Sciatic nerve (tissue), 2 donors: ENCODE data around the gene HOXA9. TPM values are rescaled to one million over a fixed set of nuclear protein-coding genes. Genes with fewer than 3 reads are reported as not detected.

Experiments used
- ATAC-seq: fragments of 200-7000 bp; cut with Tn5 transposase; one replicate; pipeline ENCODE4 v1.9.1; 2020; ENCODE audit warnings: mild to moderate bottlenecking, moderate library complexity
- DNase-seq: peaks from one replicate; pipeline ENCODE4 v3.0.0-alpha.2; 2020; ENCODE audit warnings: low spot score
- intact Hi-C: fragments of 100-400 bp; cut with DNase I; formaldehyde crosslinking; loops from one replicate; pipeline ENCODE4 v1.14.2; 2022
- total RNA-seq: library from RNA; stranded (reverse); fragmentation: NEBNext Ultra II Directional; extraction: Animal tissue kit (Norgen Biotek cat#: 25700); gene quantifications from one replicate; pipeline ENCODE4 v1.2.1, GENCODE V29; 2021
- donor health status: DM: no; HTN: no; CAD: no.
- donor health status: DM: no; HTN: no; CAD: no.

HOXA9 gene
- 7.1 TPM for total RNA-seq

DNA sequence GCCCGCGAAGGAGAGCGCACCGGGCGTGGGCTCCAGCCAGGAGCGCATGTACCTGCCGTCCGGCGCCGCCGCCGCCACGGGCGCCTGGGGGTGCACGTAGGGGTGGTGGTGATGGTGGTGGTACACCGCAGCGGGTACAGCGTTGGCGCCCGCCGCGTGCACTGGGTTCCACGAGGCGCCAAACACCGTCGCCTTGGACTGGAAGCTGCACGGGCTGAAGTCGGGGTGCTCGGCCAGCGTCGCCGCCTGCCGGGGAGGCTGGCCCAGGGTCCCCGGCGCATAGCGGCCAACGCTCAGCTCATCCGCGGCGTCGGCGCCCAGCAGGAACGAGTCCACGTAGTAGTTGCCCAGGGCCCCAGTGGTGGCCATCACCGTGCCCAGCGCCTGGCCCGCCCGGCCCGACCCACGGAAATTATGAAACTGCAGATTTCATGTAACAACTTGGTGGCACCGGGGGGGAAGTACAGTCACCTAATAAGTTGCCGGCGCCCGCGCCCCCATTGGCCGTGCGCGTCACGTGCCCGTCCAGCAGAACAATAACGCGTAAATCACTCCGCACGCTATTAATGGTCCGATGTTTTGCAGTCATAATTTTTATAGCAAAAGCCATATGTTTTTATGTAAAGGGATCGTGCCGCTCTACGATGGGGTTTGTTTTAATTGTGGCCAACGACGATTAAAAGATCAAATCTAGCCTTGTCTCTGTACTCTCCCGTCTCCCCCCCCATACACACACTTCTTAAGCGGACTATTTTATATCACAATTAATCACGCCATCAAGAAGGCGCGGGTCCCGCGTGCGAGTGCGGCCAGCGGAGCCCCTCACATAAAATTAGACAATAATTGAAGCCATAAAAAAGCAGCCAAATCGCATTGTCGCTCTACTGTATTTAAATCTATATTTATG is at the start of gene HOXA9:
Gene HOXA9, minus strand, starts transcription at position 449 of the 907 bp plus-strand sequence. Its CDS starts 80 bp downstream, at position 369.
- intact Hi-C loops, result no loop called here
- DNase-seq, result peak; percentile 89
- peak; percentile 68 for ATAC-seq

- no peak for DNase-seq
- ATAC-seq, result no peak
- intact Hi-C loops, result loop anchor here (10.0 kb wide), 1 partner anchor 360 kb away; no protein-coding TSS in a partner anchor
These were observed 49.1 kb upstream of the HOXA9 start for GRCh38 chr7:27214239-27214950.

- intact Hi-C loops, result loop anchor here (10.0 kb wide), 1 partner anchor 361 kb away; no protein-coding TSS in a partner anchor
- ATAC-seq (no peak), DNase-seq (no peak)
These were observed 48.3 kb upstream of the HOXA9 start for GRCh38 chr7:27213433-27214238.

DNA sequence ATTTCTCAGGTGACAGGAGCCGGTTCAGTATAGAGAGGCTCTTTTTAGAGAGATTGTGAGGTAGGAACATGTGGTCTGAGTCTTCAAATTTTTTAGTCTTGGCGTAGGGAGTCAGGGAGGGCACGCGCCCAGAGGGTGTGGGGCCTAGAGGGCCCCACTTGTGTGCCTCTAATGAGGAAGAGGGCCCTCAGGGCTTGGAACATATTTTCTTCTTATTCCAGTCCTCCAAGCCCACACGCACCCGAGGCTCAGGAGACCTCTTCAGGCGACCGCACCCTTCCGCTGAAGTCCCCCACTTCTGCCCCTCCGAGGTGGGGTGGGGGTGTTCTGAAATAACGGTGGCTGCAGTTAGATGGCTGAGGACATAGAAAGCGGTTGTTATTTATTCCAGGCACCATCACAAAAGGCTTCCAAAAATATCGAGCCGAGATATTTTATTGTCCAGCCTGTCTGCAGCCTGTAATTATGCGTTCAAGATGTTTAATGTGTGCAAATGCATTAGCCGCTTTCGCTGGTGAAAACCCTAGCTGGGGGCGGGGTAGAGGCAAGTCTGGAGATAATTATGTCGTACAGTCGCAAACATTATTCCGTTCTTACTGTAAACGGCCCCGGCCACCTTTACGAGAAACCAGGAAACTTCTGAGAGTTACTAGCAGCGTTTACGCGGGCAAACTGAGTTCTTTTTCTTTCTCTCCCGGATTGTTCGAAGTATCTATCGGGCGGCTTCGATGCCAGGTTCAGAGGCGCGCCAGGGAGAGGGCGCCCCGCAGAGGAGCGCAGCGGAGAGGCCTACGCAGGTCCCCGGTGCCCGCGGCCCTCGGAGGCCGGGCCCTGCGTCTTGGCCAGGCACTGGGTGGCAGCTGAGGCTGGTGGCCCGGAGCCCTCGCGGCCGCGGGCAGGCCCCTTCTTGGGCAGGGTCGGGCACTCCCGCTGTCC is 47.4 kb upstream of the HOXA9 start:
- ATAC-seq, result no peak
- DNase-seq, result no peak
- intact Hi-C loops, result loop anchor here (10.0 kb wide), 1 partner anchor 362 kb away; no protein-coding TSS in a partner anchor

DNA sequence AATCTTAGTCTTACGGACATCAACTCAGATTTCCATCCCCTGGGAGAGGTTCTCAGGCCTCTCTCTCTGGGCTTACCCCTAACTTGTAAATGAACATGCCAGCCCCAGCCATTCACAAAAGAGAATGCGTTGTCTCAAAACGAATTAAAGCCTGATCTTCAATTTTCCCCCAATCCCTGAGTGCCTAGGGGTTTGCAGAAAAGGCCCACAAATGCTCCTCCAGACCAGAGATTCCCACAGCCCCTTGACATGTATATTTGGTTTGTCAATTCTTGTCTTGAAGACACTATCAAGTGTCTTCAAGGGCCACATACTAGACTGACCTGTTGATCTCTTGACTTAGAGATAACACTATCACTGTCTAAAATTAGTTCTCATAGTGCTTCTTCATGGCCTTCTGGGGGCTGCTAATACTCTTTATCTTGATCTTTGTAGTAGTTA is 46.4 kb upstream of the HOXA9 start:
- DNase-seq (no peak), ATAC-seq (no peak)
- intact Hi-C loops, result loop anchor here (10.0 kb wide), 1 partner anchor 363 kb away; no protein-coding TSS in a partner anchor

DNA sequence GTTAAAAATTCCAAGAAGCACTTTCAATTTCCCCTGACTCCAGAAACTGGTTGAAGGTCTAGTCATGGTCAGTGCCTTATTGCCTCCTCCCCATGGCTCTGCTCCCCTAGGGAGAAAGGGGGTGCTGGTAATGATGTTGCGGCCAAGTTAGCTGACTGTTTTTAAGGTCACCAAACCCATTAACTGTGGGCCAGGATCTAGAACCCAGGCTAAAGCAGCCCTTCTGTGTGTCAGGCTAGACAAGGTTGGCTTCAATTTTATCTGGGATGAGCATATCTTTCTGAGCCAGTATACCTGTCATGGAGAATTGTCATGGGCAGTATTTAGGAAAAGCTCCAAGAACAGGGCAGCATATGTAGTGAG is 45.7 kb upstream of the HOXA9 start:
- DNase-seq (no peak), ATAC-seq (no peak)
- intact Hi-C loops, result loop anchor here (10.0 kb wide), 1 partner anchor 364 kb away; no protein-coding TSS in a partner anchor

GRCh38 chr7:27210441-27211083 is 45.2 kb upstream of the HOXA9 start:
- intact Hi-C loops, result loop anchor here (10.0 kb wide), 1 partner anchor 364 kb away; no protein-coding TSS in a partner anchor

GRCh38 chr7:27209933-27210440 is 44.6 kb upstream of the HOXA9 start:
- no peak for DNase-seq
- no peak for ATAC-seq
- intact Hi-C loops, result loop anchor here (10.0 kb wide), 1 partner anchor 365 kb away; no protein-coding TSS in a partner anchor

More at GRCh38 chr7:27210441-27211083, 45.2 kb upstream of the HOXA9 start:
- ATAC-seq, result peak; percentile 81
- DNase-seq, result peak; percentile 83

GRCh38 chr7:27208998-27209397 is 43.7 kb upstream of the HOXA9 start:
- no peak for DNase-seq
- no peak for ATAC-seq
- intact Hi-C loops, result no loop called here

DNA sequence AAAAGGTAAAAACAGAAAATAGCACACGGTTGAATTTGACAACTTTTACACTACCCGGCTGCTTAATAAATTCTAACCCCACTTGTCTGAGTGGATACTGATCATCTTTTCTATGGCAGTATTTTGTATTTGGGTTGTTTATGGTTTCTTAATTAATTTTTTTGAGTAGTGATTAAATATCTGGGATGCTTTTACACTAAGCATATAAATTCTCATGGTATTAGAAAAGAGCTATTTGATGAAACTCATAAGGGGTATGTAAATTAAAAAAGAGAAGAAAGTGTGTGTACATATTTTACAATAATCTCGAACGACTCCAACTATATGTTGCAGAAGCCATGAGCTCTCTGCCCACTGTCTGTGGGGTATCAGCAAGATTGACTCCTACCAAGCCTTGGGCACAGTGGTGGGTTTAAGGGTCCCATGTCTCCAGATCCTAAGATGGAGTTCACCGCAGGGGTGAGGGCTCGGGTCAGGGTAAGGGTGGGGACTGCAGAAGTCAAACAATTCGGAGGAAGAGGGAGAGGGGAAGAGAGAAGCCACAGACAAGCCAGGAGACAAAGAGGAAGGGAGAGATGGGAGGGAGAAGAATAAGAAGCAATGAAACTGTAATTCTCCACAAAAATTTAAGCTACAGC is 42.1 kb upstream of the HOXA9 start:
- ATAC-seq (no peak), DNase-seq (no peak)
- intact Hi-C loops, result no loop called here

GRCh38 chr7:27205325-27206280 is 40.3 kb upstream of the HOXA9 start:
- ATAC-seq (no peak), DNase-seq (no peak)
- intact Hi-C loops, result no loop called here

DNA sequence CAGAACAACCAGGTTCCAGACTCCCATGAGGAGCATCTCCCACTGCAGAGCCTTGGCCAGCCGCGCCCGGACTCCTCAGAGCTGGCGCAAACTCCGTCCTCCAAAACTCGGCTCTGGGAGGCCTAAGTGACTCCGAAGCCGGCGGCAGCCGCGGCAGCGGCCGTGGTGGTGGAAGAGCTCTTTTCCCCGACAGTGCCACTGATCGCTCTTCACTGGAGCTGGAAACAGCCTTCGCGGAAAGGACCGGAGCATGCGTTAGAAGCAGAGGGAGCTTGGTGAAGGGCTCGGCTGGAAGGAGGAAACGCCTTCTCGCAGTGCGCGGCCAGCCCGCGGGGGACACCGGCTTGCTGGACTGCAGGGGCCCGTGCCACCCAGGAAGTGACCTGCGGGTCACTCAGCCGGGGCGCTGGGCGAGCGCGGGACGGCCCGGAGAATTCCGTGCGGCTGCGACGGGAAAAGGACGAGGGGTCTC is 39.5 kb upstream of the HOXA9 start:
- intact Hi-C loops, result no loop called here
- ATAC-seq (peak; percentile 10), DNase-seq (no peak)

DNA sequence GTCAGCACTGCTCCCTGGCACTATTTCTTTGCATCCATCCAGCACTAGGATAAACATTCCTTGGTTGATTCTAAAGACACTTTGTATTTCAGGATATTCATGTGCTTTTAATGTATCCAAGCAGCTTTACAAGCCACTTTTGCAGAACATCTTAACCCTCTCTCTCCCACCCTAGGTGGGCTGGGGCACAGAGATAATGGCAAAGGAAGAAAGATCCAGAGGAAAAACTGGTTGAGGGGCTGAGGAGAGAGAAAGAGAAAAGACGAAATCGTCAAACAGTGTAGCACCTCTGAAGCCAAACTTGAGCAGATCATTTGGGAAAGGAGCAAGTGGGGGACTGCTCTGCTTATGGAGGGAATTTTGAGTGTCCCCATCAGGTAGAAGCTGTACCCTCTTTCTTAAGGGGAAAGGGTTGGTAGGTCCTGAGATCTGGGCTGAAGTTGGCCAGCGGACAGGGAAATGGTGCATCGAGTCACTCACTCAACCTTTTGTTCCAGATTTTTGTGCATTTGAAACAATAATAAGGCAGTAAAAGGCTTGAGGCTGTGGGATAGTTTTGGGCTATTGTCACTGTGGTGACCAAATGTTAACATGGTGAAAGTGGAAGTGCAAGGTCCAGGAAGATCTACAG is 38.7 kb upstream of the HOXA9 start:
- DNase-seq, result no peak
- no peak for ATAC-seq
- intact Hi-C loops, result no loop called here

- intact Hi-C loops, result no loop called here
- ATAC-seq (no peak), DNase-seq (no peak)
These were observed 38.1 kb upstream of the HOXA9 start for GRCh38 chr7:27203365-27203953.

- ATAC-seq (no peak), DNase-seq (no peak)
- intact Hi-C loops, result no loop called here
These were observed 37.5 kb upstream of the HOXA9 start for GRCh38 chr7:27202862-27203134.
